K562 (cell line): ENCODE results near the gene AP1M2. TPM values are rescaled to one million over a fixed set of nuclear protein-coding genes. Genes with fewer than 3 reads are reported as not detected.

Source experiments
- BRF1 ChIP-seq: IDR thresholded peaks from 3 replicates; pipeline ENCODE4 v1.6.1; 2011; ENCODE audit warnings: borderline replicate concordance, mild to moderate bottlenecking; ENCODE audit not compliant: insufficient read length; ENCODE audit errors: extremely low read depth
- CAMTA2 ChIP-seq: fragments of 250-450 bp; sonication (Bioruptor Pico); conservative IDR thresholded peaks from 2 replicates; pipeline ENCODE4 v1.5.1; 2022
- CBFA2T2 ChIP-seq: fragments of 450-650 bp; conservative IDR thresholded peaks from 2 replicates; pipeline ENCODE4 v1.6.1; 2017; ENCODE audit warnings: mild to moderate bottlenecking
- CBX5 ChIP-seq: IDR thresholded peaks from 2 replicates; pipeline ENCODE4 v1.6.1; 2014; ENCODE audit warnings: low read depth, borderline replicate concordance
- CC2D1A ChIP-seq: fragments of 450-650 bp; IDR thresholded peaks from 2 replicates; pipeline ENCODE4 v1.6.1; 2017; ENCODE audit warnings: mild to moderate bottlenecking
- CCNT2 ChIP-seq: IDR thresholded peaks from 2 replicates; pipeline ENCODE4 v1.6.1; 2011; ENCODE audit warnings: borderline replicate concordance, low read depth, mild to moderate bottlenecking, moderate library complexity, mixed read lengths, low read length; ENCODE audit not compliant: insufficient read length; ENCODE audit errors: extremely low read depth
- HDAC1 ChIP-seq, 2 experiments: fragments of 450-650 bp; IDR thresholded peaks; 2 replicates each; pipeline ENCODE4 v1.6.1; 2016 to 2017; ENCODE audit warnings: inconsistent platforms in 1 of 2, mild to moderate bottlenecking in 1 of 2, moderate library complexity in 1 of 2
- HDAC2 ChIP-seq: fragments of 450-650 bp; IDR thresholded peaks from 2 replicates; pipeline ENCODE4 v1.6.1; 2016; ENCODE audit warnings: mild to moderate bottlenecking
- JUND ChIP-seq, 2 experiments: IDR thresholded peaks; 2 replicates in 1 of 2; 3 replicates in 1 of 2; pipeline ENCODE4 v1.6.1; 2011; ENCODE audit warnings: borderline replicate concordance in 2 of 2, low read depth in 2 of 2, low read length in 2 of 2, improper control_type of control experiment in 1 of 2, missing biosample characterization in 1 of 2, missing genetic modification characterization in 1 of 2, missing genetic modification reagents in 1 of 2
- NFIC ChIP-seq: fragments of 450-650 bp; IDR thresholded peaks from 2 replicates; pipeline ENCODE4 v1.6.1; 2017; ENCODE audit warnings: mild to moderate bottlenecking, inconsistent platforms
- NRF1 ChIP-seq, 2 experiments: fragments of 450-650 bp; IDR thresholded peaks in 1 of 2; conservative IDR thresholded peaks in 1 of 2; 2 replicates each; pipeline ENCODE4 v1.6.1; 2014; ENCODE audit warnings: mild to moderate bottlenecking in 2 of 2
- PHF21A ChIP-seq: fragments of 450-650 bp; IDR thresholded peaks from 2 replicates; pipeline ENCODE4 v1.6.1; 2017; ENCODE audit warnings: low read depth, borderline replicate concordance
- PHF8 ChIP-seq: fragments of 200-600 bp; sonication (generic); IDR thresholded peaks from 2 replicates; pipeline ENCODE4 v1.6.1; 2012; ENCODE audit warnings: mixed run types, mild to moderate bottlenecking, inconsistent platforms, low read length, moderate library complexity, borderline replicate concordance
- SETDB1 ChIP-seq: IDR thresholded peaks from one replicate; pipeline ENCODE4 v1.6.1; 2012; ENCODE audit warnings: low read length, control low read depth, inconsistent platforms
- SMARCA5 ChIP-seq: fragments of 450-650 bp; IDR thresholded peaks from 2 replicates; pipeline ENCODE4 v1.6.1; 2016
- U2AF2 ChIP-seq: fragments of 200-400 bp; formaldehyde crosslinking; optimal IDR thresholded peaks from 2 replicates; pipeline ENCODE3; 2017; ENCODE audit warnings: low read depth, mild to moderate bottlenecking, low read length
- ZBTB7A ChIP-seq: IDR thresholded peaks from 2 replicates; pipeline ENCODE4 v1.6.1; 2011; ENCODE audit warnings: low read depth, mild to moderate bottlenecking, low read length, moderate library complexity, borderline replicate concordance; ENCODE audit not compliant: control insufficient read depth
- ZNF263 ChIP-seq: sonication (generic); formaldehyde crosslinking; IDR thresholded peaks from 2 replicates; pipeline ENCODE4 v1.8.0; 2022; ENCODE audit warnings: mild to moderate bottlenecking, missing genetic modification reagents, borderline replicate concordance
- ZNF830 ChIP-seq: fragments of 250-450 bp; sonication (Bioruptor Pico); IDR thresholded peaks from 2 replicates; pipeline ENCODE4 v1.5.0; 2021; ENCODE audit warnings: mild to moderate bottlenecking
- polyA plus RNA-seq, 8 experiments: library from polyadenylated mRNA; depleted of rRNA in 4 of 8; stranded (reverse) in 5 of 8; unstranded in 3 of 8; fragments of >200 nt; fragmentation: Nextera tagmentation in 2 of 8; fragmentation: Illumina TruSeq in 1 of 8; extraction: Ambion mirVana in 2 of 8; extraction: Trizol in 1 of 8; gene quantifications; 2 replicates each; pipeline versions ENCODE4 v1.2.1 to v1.2.3, GENCODE V29; 2011 to 2014; ENCODE audit warnings: inconsistent platforms in 1 of 8, missing spikeins in 1 of 8
- total RNA-seq, 7 experiments: library from RNA; depleted of rRNA in 6 of 7; stranded (reverse); fragments of >200 nt in 6 of 7; fragmentation: Illumina TruSeq in 2 of 7; extraction: Trizol in 2 of 7; gene quantifications; 2 replicates each; pipeline versions ENCODE4 v1.2.1 to v1.2.3, GENCODE V29; 2011 to 2021; ENCODE audit warnings: low replicate concordance in 1 of 7
- TF ChIP-seq, protein P1 (sequence below), 2 experiments: IDR thresholded peaks; 2 replicates each; pipeline ENCODE4 v1.6.1; 2011; ENCODE audit warnings: borderline replicate concordance in 1 of 2, control low read depth in 1 of 2, low read depth in 1 of 2, low read length in 1 of 2, mild to moderate bottlenecking in 1 of 2, mixed read lengths in 1 of 2, moderate library complexity in 1 of 2; ENCODE audit not compliant: insufficient read depth in 1 of 2, insufficient read length in 1 of 2, poor library complexity in 1 of 2, severe bottlenecking in 1 of 2; ENCODE audit errors: extremely low read depth in 1 of 2
- TF ChIP-seq, protein P2 (sequence below): fragments of 450-650 bp; IDR thresholded peaks from 2 replicates; pipeline ENCODE4 v1.6.1; 2016; ENCODE audit warnings: mild to moderate bottlenecking
- TF ChIP-seq, protein P3 (sequence below): fragments of 450-650 bp; formaldehyde crosslinking; IDR thresholded peaks from 2 replicates; pipeline ENCODE4 v1.4.0; 2020; ENCODE audit warnings: mild to moderate bottlenecking

The AP1M2 gene
- total and polyA plus RNA-seq, 9 of the 15 experiments (the other 6 are each of a cell fraction or from before 2014, with no cell fraction given) = 0.33 to 1.4 (median 0.89) TPM; not detected in 1

DNA sequence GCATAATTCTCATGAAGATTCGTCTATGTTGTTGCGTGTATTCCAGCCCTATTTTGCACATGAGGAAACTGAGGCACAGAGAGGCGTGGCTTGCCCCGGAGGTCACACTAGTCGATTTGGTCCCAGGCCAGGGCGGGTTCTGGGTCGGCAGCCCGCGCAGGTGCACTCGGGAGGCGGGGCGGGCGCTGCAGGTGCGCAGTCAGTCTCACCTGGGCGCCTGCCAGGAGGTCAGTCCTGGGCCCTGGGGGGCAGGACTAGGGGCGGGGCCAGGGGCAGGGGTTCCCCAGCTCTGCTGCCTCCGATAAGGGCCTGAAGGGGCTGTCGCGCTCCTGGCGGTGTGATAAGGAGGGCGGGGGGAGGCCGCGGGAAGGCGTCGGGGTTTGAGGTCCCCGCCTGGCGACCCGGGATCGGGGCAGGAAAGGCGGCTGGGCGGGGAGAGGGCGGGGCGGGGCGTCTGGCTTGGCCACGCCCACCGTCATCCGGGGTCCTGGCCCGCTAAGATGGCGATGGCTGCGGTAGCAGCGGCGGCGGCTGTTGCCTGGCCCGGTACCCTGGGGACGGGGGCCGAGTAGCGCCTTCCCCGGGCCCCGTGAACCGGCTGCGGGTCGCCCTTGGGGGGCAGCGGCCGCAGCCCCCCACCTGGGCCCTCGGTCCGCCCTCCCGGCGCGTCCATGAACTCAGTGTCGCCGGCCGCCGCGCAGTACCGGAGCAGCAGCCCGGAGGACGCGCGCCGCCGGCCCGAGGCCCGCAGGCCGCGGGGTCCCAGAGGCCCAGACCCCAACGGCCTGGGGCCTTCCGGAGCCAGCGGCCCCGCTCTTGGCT is 43.5 kb downstream of the AP1M2 start, which contains the start of gene ATG4D (continued):
- 0 out of 2 replicates have a peak, but pooled peaks have one; percentile 20 for TF ChIP-seq JUND (IDR thresholded peaks at IDR 0.05; ENCODE audit: borderline replicate concordance, low read depth, low read length)
- TF ChIP-seq JUND (tag; IDR thresholded peaks at IDR 0.05; ENCODE audit: borderline replicate concordance, low read depth, low read length) = no peak
- peak; percentile 60; the same call in 1 of the 2 replicates for TF ChIP-seq SMARCA5
- TF ChIP-seq U2AF2 = no peak
- TF ChIP-seq ZNF263 = peak; percentile 56; the same call in 1 of the 2 replicates
- peak; percentile 83 to 86 for TF ChIP-seq NRF1 (conservative IDR thresholded peaks at IDR 0.05 in 1 of 2, IDR thresholded peaks at IDR 0.05 in 1 of 2)
- peak; percentile 8; the same call in 1 of the 2 replicates for TF ChIP-seq PHF21A
- peak; percentile 96 for TF ChIP-seq NFIC
- TF ChIP-seq CBX5 = no peak
- TF ChIP-seq HDAC1 (IDR thresholded peaks at IDR 0.05) = peak in 1 of 2 experiments; percentile 50; a peak in 1 of 4 replicates
- no peak for TF ChIP-seq ZNF830 (CRISPR knock-in tag)
- TF ChIP-seq ZBTB7A = peak; percentile 96
- TF ChIP-seq, protein P1, sequence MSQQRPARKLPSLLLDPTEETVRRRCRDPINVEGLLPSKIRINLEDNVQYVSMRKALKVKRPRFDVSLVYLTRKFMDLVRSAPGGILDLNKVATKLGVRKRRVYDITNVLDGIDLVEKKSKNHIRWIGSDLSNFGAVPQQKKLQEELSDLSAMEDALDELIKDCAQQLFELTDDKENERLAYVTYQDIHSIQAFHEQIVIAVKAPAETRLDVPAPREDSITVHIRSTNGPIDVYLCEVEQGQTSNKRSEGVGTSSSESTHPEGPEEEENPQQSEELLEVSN (IDR thresholded peaks at IDR 0.05; ENCODE audit: borderline replicate concordance in 1 of 2, extremely low read depth in 1 of 2, insufficient read depth in 1 of 2, insufficient read length in 1 of 2, low read depth in 1 of 2, low read length in 1 of 2, poor library complexity in 1 of 2, severe bottlenecking in 1 of 2) = peak in 1 of 2 experiments; percentile 15
- TF ChIP-seq, protein P2, sequence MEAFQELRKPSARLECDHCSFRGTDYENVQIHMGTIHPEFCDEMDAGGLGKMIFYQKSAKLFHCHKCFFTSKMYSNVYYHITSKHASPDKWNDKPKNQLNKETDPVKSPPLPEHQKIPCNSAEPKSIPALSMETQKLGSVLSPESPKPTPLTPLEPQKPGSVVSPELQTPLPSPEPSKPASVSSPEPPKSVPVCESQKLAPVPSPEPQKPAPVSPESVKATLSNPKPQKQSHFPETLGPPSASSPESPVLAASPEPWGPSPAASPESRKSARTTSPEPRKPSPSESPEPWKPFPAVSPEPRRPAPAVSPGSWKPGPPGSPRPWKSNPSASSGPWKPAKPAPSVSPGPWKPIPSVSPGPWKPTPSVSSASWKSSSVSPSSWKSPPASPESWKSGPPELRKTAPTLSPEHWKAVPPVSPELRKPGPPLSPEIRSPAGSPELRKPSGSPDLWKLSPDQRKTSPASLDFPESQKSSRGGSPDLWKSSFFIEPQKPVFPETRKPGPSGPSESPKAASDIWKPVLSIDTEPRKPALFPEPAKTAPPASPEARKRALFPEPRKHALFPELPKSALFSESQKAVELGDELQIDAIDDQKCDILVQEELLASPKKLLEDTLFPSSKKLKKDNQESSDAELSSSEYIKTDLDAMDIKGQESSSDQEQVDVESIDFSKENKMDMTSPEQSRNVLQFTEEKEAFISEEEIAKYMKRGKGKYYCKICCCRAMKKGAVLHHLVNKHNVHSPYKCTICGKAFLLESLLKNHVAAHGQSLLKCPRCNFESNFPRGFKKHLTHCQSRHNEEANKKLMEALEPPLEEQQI = peak; percentile 14; the same call in 1 of the 2 replicates
- peak; percentile 58; the same call in 1 of the 2 replicates for TF ChIP-seq CC2D1A
- TF ChIP-seq CBFA2T2 = peak; percentile 94
- TF ChIP-seq SETDB1 = no peak
- no peak for TF ChIP-seq CAMTA2 (CRISPR knock-in tag)
- TF ChIP-seq PHF8 = peak; percentile 85; the same call in 1 of the 2 replicates
- TF ChIP-seq BRF1 = no peak
- peak; percentile 31; the same call in 1 of the 2 replicates for TF ChIP-seq HDAC2
- TF ChIP-seq, protein P3, sequence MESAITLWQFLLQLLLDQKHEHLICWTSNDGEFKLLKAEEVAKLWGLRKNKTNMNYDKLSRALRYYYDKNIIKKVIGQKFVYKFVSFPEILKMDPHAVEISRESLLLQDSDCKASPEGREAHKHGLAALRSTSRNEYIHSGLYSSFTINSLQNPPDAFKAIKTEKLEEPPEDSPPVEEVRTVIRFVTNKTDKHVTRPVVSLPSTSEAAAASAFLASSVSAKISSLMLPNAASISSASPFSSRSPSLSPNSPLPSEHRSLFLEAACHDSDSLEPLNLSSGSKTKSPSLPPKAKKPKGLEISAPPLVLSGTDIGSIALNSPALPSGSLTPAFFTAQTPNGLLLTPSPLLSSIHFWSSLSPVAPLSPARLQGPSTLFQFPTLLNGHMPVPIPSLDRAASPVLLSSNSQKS (CRISPR knock-in tag) = no peak
- peak; percentile 99 for TF ChIP-seq CCNT2
